GM10266 (cell line): ENCODE data around the gene LUZP1.
A peak's percentile ranks its signal among the peaks of the same experiment; 100 is the strongest.

ENCODE experiments used
- DNase-seq: peaks from one replicate; pipeline ENCODE4 v3.0.0; 2012; ENCODE audit errors: extremely low spot score
- TF ChIP-seq, protein P1 (sequence below): IDR thresholded peaks from 2 replicates; pipeline ENCODE4 v1.5.1; 2012; ENCODE audit warnings: mild to moderate bottlenecking, low read depth; ENCODE audit not compliant: control insufficient read depth, insufficient read depth; ENCODE audit errors: missing control alignments

LUZP1 gene

DNA sequence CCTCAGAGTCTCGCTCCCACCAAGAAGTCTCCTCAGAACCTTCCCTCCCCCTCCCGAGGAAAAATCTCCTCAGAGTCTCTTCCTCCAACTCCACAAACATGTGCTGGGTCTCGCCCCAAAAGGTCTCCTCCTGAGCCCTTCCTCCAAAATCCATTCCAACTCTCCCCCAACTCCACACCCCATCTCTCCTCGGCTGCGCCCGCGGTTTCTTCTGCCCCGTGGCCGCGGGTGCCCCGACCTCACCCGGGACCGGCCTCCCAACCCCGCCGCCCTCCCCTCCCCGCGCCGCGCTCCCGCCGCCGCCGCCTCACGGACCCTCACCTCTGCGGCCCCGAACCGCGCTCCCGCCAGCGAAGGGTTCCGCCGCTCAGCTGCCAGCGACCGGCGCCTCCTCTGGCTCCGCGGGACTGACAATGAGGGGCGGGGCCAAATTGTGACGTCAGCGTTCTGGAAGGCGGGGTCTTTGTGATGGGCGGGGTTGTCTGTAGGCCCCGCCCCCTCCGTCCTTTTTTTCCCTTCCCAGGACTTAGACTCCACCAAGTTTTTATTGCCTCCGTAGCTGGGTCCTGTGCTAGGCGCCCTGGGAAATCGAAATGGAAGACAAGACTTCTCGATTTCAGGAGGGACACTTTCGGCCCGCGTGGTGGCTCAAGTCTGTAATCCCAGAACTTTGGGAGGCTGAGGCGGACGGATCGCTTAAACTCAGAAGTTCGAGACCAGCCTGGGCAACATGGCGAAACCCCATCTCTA lies at the start of gene LUZP1:
Gene LUZP1 (minus strand): TSS at position 412 of the 750 bp plus-strand sequence.
- peak; percentile 95 for DNase-seq
- TF ChIP-seq, protein P1, sequence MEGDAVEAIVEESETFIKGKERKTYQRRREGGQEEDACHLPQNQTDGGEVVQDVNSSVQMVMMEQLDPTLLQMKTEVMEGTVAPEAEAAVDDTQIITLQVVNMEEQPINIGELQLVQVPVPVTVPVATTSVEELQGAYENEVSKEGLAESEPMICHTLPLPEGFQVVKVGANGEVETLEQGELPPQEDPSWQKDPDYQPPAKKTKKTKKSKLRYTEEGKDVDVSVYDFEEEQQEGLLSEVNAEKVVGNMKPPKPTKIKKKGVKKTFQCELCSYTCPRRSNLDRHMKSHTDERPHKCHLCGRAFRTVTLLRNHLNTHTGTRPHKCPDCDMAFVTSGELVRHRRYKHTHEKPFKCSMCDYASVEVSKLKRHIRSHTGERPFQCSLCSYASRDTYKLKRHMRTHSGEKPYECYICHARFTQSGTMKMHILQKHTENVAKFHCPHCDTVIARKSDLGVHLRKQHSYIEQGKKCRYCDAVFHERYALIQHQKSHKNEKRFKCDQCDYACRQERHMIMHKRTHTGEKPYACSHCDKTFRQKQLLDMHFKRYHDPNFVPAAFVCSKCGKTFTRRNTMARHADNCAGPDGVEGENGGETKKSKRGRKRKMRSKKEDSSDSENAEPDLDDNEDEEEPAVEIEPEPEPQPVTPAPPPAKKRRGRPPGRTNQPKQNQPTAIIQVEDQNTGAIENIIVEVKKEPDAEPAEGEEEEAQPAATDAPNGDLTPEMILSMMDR, result peak; percentile 29

DNA sequence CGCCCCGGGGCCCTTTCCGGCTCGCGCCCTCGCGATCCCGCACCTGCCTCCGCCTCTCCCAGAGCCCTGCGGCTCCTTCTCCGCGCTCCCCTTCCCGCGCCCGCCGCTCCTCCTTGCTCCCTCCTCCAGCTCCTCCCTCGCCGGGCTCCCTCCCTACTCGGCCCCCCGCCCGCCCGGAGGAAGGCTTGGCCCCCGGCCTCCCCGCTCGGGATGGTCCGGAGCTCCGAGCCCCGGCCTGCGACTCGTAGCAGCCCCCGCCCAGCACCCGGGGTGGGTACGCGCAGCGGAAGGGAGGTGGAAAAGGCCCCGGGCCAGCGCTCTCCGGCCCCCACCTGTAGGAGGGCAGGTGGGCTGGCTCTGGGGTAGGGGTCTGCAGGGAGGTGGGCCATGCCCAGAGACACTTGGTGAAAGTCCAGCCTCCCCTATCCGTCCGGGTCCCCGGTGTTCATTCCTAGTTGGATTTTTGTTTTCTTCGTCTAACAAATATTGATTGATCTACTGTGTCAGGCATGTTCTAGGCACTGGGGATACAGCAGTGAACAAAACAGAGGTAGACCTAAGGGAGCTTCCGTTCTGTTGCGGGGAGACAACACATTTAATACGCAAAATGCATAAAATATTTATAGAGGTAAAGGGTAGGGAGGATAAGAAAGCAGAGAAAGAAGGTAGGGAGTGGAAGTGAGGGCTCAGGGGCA lies 48.9 kb upstream of the LUZP1 start, which contains the start of gene HTR1D:
Gene HTR1D (minus strand): TSS at position 82 of the 695 bp plus-strand sequence. CDS start 23,283 bp downstream, outside the sequence.
- TF ChIP-seq, protein P1, result no peak
- DNase-seq, result no peak

DNA sequence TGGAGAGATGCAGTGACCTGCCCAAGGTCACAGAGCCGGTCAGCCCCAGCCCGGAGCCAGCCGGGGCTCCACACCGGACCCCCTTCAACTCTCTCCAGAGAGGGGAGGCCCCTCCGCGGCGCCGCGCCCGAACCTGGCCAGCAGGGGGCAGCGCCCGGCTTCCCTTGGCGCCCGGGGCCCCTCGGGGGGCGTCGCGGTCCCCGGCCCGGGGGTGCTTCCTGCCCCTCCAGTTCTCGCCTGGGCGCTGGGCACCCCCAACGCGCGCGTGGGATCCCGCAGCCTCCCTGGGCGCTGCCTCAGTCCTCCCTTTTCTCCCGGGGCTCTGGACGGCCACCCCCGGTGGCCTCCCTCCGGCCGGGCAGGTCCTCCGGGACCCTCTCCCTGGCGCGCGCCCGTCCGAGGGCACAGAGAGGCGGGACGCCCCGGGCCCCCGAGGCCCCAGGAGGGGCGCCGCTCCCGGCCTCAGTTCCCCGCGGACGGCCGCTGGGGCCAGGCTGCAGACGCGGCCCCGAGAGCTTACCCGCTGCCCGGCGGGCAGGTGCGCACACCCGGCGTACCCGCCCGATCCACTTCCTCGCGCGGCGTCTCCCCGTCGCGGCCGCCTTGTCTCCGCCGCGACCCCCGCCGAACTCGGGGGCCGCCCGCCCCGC lies 48.2 kb upstream of the LUZP1 start:
- DNase-seq, result peak; percentile 73
- TF ChIP-seq, protein P1, result peak; percentile 63

DNA sequence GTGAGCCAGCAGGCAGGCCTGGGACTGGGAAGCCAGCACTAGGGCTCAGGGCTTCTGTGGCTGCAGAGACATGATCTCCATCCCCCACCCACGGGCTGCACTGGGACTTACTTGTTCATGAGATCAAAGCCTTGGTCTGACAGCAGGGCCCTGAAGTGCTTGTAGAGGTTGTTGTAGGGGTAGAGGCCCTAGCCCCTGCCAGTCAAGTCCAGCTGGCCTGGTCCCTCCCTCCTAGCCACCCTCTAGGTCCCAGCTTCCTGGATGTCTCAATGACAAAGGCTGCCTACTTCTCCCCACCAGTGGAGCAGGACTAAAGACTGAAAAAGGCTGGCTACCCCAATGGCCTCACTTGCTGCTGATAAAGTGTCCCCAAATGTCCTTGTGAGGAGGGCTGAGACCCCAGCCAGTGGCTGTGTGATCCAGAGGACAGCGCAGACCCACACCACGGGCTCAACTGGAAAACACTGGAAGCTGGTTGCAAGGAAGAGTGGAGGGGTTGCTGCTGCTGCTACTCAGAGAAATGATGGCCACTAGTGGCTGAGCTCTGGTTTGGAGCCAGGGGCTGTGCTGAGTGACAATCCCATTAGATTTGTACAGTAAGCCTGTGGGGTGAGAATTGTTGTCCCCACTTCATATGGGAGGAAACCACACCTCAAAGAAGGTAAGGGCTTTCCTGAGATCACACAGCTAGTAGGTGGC lies 47.2 kb upstream of the LUZP1 start:
- DNase-seq, result no peak
- TF ChIP-seq, protein P1, result no peak

DNA sequence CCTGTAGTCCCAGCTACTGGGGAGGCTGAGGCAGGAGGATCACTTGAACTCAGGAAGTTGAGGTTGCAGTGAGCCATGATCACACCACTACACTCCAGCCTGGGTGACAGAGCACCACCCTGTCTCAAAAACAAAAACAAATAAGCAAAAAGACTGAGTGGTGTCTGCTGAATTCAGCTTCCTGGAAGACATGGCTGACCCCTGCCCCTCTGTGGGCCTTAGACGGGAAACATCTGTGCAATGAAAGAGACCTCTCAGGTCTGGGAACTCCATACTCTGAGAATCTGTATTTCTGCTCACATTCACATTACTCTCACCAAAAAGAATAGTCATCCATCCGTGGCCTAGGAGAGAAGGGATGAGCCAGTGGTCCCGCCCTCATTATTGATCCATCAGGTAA lies 46.6 kb upstream of the LUZP1 start:
- TF ChIP-seq, protein P1, result no peak
- DNase-seq, result no peak

DNA sequence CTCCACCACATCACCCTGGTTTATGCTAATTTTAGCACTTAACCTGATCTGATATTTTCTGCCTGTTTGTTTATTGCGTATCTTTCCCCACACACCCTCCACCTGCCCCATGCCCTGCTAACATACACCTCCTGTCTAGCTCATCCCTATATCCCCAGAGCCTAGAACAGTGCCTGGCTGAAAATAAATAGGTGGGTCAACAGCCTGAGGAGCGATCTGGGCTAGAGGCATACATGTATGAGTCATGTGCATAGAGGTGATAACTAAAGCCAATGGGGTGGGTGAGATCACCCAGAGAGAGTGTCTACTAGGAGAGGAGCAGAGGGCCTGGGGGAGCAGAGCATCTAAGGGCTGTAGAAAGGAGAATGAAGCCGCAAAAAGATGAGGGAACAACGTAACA lies 46.0 kb upstream of the LUZP1 start:
- TF ChIP-seq, protein P1, result no peak

More for the DNA sequence above, 46.0 kb upstream of the LUZP1 start:
- DNase-seq, result no peak
